ENCODE results near the gene NELL1.

NELL1 gene

DNA sequence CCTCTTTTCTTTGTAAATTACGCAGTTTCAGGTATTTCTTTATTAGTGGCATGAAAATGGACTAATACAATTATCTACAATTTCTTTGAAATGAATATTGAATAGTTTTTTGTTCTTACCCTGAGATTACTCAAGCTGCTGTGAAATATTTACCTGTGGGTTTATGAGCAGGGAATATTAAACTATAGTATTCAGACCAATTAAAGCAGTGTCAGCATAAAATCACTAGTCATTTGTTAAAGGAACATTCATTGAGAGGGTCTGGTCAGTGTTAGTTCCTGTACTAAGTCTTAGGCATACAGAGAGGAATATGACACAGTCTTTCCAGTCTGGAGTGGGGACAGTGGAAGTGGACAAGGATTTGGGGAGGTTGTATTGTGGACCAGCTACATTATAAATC is 877.3 kb downstream of the NELL1 start:
- no peak overlapping the region for H3K4me3 ChIP-seq (ENCODE audit: low read length)
- no peak for DNase-seq (ENCODE audit: low read depth)
- TF ChIP-seq, protein P1, sequence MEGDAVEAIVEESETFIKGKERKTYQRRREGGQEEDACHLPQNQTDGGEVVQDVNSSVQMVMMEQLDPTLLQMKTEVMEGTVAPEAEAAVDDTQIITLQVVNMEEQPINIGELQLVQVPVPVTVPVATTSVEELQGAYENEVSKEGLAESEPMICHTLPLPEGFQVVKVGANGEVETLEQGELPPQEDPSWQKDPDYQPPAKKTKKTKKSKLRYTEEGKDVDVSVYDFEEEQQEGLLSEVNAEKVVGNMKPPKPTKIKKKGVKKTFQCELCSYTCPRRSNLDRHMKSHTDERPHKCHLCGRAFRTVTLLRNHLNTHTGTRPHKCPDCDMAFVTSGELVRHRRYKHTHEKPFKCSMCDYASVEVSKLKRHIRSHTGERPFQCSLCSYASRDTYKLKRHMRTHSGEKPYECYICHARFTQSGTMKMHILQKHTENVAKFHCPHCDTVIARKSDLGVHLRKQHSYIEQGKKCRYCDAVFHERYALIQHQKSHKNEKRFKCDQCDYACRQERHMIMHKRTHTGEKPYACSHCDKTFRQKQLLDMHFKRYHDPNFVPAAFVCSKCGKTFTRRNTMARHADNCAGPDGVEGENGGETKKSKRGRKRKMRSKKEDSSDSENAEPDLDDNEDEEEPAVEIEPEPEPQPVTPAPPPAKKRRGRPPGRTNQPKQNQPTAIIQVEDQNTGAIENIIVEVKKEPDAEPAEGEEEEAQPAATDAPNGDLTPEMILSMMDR (conservative IDR thresholded peaks at IDR 0.05; ENCODE audit: low read depth, low read length), result no peak

DNA sequence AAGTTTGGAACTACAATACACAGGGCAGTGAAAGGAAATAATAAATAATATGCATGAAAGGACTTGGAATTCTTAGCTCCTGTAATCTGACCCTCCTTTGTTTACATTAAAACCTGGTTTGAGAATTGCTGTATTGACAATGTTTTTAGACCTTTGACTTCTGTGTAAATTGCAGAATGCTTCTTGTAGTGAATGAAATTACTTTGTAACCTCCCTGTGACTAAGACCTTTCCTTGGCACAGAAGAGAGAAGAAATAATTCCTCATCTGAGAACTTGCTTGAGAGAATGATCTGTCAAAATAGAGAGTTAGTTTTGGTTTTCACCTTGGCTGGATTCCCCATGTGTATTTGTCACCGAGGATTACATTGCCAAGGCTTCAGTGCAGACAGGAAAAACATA is 883.5 kb downstream of the NELL1 start:
- H3K4me3 ChIP-seq (ENCODE audit: low read length), result no peak overlapping the region
- TF ChIP-seq, protein P1 (conservative IDR thresholded peaks at IDR 0.05; ENCODE audit: low read depth, low read length), result no peak
- peak; percentile 34 for DNase-seq (ENCODE audit: low read depth)

DNA sequence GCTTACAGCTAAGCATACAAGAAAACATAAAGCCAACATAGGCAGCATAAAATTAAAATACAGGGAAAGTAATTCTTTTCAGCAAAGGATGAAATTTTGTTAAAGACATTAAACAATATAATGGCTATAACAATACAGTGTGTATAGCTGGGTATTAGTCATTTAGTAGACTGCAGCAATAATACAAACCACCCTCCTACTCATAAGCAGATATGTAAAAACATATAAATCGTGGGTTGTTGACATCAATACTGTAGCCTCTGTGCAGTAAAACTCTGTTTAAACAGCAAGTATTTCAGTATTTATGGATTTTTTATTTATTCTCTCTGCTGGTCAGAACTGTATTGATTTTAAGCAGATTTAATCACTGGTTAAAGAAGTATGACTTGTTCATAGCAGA is 884.4 kb downstream of the NELL1 start:
- no peak for DNase-seq (ENCODE audit: low read depth)
- TF ChIP-seq, protein P1 (conservative IDR thresholded peaks at IDR 0.05; ENCODE audit: low read depth, low read length), result no peak
- no peak overlapping the region for H3K4me3 ChIP-seq (ENCODE audit: low read length)

DNA sequence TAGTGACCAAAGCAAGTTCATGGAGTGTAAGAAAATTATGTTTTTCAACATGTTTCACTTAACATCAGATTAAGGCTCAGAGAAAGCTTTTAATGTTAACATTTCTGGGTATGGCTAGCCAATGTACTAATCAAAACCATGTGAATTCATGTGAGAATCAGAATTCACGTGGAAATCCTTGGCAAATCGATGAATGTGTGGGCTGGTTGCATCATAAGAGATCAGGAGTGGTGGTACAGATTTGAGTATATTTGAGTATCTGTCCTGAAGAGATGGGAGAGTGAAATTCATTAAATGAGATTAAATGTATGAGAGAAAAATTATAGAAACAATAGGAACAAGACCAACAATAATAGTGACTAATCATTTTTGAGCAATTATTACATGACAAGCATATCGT is 884.9 kb downstream of the NELL1 start:
- TF ChIP-seq, protein P1 (conservative IDR thresholded peaks at IDR 0.05; ENCODE audit: low read depth, low read length), result no peak
- no peak overlapping the region for H3K4me3 ChIP-seq (ENCODE audit: low read length)
- DNase-seq (ENCODE audit: low read depth), result no peak

DNA sequence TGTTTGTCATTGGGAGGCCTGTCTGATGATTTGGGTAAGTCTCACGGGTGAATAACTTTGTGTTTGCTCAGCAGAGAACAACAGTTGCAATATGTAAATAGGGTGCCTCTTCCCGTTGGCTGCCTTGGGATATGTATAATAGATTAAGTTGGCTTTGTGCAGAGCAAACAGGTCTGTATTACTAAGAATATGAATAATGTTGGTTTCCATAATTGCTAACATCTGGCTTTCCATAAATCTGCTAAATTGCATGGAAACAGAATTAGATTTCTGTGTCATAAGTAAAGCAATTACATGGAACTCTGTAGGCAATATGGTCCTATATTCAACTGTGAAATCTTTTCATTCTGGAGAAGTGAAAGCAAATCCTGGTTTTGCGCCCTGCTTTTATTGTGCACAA is 887.5 kb downstream of the NELL1 start:
- H3K4me3 ChIP-seq (ENCODE audit: low read length), result no peak overlapping the region
- TF ChIP-seq, protein P1 (conservative IDR thresholded peaks at IDR 0.05; ENCODE audit: low read depth, low read length), result no peak
- DNase-seq (ENCODE audit: low read depth), result no peak

DNA sequence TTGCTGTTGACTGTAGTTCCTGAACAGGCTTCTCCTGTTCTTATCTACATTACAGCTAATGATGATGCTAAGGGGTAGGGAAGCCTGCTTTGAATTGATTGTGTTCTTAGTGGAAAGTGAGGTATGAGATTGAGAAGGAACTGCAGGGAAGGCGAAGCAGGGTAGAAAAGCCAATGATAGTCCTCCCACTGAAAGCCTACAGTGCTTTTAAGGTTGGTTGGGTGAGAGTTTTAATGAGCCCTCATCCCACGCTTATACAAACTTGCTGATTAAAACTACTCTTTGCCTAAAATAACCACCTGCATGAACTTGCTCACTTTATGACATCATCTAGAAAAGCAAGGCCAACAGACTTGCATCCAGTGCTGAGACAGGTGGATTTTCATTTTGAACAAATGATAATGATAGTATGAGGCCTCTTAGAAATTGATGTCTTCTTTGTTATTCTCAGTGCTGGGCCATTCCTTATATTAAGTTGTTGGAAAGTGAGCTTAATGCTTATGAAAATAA is 891.1 kb downstream of the NELL1 start:
- TF ChIP-seq, protein P1 (conservative IDR thresholded peaks at IDR 0.05; ENCODE audit: low read depth, low read length), result no peak
- no peak for DNase-seq (ENCODE audit: low read depth)
- H3K4me3 ChIP-seq (ENCODE audit: low read length), result no peak overlapping the region

DNA sequence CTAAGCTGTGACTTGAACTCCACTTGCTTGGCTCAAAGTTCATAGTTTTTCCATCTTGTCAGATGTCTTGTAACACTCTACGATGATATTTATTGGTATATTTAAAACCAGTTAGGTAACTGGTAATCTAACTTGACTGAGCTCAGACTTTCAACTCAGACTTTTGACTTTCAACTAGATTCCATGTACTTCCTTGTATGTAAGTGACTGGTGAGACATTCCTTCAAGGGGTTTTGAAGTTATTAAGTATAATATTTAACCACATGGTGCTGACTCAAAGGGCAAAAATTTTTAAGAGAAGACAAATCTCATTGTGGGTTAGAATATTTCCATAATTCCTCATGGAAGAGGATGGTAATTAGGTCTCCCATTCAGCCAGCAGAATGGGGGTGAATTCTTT is 892.2 kb downstream of the NELL1 start:
- DNase-seq (ENCODE audit: low read depth), result peak; percentile 91
- TF ChIP-seq, protein P1 (conservative IDR thresholded peaks at IDR 0.05; ENCODE audit: low read depth, low read length), result no peak
- H3K4me3 ChIP-seq (ENCODE audit: low read length), result no peak overlapping the region

Data from retinal pigment epithelial cell (primary cell).